H1 (cell line): ENCODE measurements around the gene LIPA. TPM values are rescaled to one million over a fixed set of nuclear protein-coding genes. Genes with fewer than 3 reads are reported as not detected.

ENCODE experiments used
- polyA plus RNA-seq, 7 experiments: library from polyadenylated mRNA; depleted of rRNA in 3 of 7; stranded (reverse) in 5 of 7; unstranded in 2 of 7; fragments of >200 nt in 5 of 7; fragments of 200-250 nt in 2 of 7; gene quantifications; 1 replicate in 5 of 7; 2 replicates in 1 of 7; 4 replicates in 1 of 7; pipeline versions ENCODE4 v1.2.1 to v1.2.3, GENCODE V29; 2011 to 2013; ENCODE audit warnings: missing spikeins in 2 of 7, mixed read lengths in 2 of 7
- total RNA-seq: library from RNA; stranded (reverse); fragmentation: NEBNext Ultra II Directional; extraction: Animal tissue kit (Norgen Biotek cat#: 25700); gene quantifications from 2 replicates; pipeline ENCODE4 v1.2.1, GENCODE V29; 2021
- TF ChIP-seq, protein P1 (sequence below): fragments of 300-600 bp; sonication (generic); IDR thresholded peaks from 2 replicates; pipeline ENCODE4 v1.7.1; 2012; ENCODE audit warnings: low read length, moderate library complexity, mild to moderate bottlenecking, inconsistent platforms; ENCODE audit not compliant: insufficient replicate concordance

The LIPA gene
- total and polyA plus RNA-seq, 2 of the 8 experiments (the other 6 are each of a cell fraction or from before 2014, with no cell fraction given) = 18.1 to 32.4 TPM

- TF ChIP-seq, protein P1, sequence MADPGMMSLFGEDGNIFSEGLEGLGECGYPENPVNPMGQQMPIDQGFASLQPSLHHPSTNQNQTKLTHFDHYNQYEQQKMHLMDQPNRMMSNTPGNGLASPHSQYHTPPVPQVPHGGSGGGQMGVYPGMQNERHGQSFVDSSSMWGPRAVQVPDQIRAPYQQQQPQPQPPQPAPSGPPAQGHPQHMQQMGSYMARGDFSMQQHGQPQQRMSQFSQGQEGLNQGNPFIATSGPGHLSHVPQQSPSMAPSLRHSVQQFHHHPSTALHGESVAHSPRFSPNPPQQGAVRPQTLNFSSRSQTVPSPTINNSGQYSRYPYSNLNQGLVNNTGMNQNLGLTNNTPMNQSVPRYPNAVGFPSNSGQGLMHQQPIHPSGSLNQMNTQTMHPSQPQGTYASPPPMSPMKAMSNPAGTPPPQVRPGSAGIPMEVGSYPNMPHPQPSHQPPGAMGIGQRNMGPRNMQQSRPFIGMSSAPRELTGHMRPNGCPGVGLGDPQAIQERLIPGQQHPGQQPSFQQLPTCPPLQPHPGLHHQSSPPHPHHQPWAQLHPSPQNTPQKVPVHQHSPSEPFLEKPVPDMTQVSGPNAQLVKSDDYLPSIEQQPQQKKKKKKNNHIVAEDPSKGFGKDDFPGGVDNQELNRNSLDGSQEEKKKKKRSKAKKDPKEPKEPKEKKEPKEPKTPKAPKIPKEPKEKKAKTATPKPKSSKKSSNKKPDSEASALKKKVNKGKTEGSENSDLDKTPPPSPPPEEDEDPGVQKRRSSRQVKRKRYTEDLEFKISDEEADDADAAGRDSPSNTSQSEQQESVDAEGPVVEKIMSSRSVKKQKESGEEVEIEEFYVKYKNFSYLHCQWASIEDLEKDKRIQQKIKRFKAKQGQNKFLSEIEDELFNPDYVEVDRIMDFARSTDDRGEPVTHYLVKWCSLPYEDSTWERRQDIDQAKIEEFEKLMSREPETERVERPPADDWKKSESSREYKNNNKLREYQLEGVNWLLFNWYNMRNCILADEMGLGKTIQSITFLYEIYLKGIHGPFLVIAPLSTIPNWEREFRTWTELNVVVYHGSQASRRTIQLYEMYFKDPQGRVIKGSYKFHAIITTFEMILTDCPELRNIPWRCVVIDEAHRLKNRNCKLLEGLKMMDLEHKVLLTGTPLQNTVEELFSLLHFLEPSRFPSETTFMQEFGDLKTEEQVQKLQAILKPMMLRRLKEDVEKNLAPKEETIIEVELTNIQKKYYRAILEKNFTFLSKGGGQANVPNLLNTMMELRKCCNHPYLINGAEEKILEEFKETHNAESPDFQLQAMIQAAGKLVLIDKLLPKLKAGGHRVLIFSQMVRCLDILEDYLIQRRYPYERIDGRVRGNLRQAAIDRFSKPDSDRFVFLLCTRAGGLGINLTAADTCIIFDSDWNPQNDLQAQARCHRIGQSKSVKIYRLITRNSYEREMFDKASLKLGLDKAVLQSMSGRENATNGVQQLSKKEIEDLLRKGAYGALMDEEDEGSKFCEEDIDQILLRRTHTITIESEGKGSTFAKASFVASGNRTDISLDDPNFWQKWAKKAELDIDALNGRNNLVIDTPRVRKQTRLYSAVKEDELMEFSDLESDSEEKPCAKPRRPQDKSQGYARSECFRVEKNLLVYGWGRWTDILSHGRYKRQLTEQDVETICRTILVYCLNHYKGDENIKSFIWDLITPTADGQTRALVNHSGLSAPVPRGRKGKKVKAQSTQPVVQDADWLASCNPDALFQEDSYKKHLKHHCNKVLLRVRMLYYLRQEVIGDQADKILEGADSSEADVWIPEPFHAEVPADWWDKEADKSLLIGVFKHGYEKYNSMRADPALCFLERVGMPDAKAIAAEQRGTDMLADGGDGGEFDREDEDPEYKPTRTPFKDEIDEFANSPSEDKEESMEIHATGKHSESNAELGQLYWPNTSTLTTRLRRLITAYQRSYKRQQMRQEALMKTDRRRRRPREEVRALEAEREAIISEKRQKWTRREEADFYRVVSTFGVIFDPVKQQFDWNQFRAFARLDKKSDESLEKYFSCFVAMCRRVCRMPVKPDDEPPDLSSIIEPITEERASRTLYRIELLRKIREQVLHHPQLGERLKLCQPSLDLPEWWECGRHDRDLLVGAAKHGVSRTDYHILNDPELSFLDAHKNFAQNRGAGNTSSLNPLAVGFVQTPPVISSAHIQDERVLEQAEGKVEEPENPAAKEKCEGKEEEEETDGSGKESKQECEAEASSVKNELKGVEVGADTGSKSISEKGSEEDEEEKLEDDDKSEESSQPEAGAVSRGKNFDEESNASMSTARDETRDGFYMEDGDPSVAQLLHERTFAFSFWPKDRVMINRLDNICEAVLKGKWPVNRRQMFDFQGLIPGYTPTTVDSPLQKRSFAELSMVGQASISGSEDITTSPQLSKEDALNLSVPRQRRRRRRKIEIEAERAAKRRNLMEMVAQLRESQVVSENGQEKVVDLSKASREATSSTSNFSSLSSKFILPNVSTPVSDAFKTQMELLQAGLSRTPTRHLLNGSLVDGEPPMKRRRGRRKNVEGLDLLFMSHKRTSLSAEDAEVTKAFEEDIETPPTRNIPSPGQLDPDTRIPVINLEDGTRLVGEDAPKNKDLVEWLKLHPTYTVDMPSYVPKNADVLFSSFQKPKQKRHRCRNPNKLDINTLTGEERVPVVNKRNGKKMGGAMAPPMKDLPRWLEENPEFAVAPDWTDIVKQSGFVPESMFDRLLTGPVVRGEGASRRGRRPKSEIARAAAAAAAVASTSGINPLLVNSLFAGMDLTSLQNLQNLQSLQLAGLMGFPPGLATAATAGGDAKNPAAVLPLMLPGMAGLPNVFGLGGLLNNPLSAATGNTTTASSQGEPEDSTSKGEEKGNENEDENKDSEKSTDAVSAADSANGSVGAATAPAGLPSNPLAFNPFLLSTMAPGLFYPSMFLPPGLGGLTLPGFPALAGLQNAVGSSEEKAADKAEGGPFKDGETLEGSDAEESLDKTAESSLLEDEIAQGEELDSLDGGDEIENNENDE = no peak
Observed at GRCh38 chr10:89242840-89243568, 8.6 kb downstream of the LIPA start (continued).
